CD4-positive, alpha-beta T cell treated with Interleukin-15 for 4 hours (primary cell): ENCODE results near the gene SDHAF4.
"Not testable (repeated sequence)": the region's sequence is repeated elsewhere in the genome, so short reads cannot be mapped to it uniquely, and the experiment has no call there.

Source experiments
- DNase-seq: peaks from one replicate; pipeline ENCODE4 v3.0.0-alpha.2; 2020; ENCODE audit warnings: low spot score

The SDHAF4 gene

DNA sequence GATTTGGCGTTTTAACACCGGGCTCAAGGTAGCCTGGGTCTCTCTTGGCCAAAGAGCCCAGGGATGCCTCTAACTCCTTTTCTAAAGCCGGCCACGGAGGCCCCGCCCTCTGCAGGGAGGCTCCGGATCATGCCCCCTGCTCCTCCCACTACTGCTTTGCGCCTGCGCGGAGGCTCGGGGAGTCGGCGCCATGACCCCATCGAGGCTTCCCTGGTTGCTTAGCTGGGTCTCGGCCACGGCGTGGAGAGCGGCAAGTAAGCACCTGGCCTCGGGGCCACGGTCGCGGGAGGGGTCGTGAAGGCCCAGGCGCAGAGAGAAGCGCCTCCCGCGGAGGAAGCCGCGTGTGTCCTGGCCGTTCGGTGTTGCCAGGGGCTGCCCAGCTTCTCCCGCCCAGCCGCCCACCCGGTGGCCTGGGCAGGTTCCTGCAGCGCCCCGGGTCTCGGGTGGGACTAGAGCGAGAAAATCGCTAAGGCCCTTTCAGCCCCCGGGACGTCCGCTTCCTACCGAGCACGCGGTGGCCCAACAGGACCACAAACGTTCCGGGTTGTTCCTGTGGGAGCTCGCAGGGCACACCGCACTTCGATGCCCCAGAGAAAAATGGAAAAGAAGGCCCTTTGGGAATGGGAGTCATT is at the start of gene SDHAF4:
SDHAF4 (plus strand) TSS at position 180 of the 632 bp plus-strand sequence; CDS start at position 191, 11 bp downstream.
- peak; percentile 94 for DNase-seq

GRCh38 chr6:70518723-70519122 is 48.0 kb upstream of the SDHAF4 start:
- DNase-seq, result no peak

- peak; percentile 19 for DNase-seq
Measured at GRCh38 chr6:70520575-70520974, 46.2 kb upstream of the SDHAF4 start.

DNA sequence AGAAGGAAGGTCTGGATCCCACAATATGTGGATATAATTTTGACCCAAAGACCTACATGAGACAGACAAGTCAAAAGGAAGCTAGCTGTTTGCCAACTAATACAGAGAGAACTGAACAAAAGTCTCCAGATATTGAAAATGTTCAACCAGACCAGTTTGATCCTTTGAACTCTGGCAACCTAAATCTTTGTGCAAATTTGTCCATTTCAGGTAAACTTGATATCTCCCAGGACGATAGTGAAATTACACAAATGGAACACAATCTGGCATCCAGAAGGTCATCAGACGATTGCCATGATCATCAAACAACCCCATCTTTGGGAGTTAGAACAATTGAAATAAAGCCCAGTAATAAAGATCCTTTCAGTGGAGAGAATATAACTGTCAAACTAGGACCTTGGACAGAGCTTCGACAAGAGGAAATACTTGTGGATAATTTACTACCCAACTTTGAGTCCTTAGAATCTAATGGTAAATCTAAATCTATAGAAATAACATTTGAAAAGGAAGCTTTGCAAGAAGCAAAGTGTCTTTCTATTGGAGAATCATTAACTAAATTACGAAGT is 41.9 kb upstream of the SDHAF4 start:
- no peak for DNase-seq

- DNase-seq, result no peak
Measured at GRCh38 chr6:70527071-70527737, 39.5 kb upstream of the SDHAF4 start.

DNA sequence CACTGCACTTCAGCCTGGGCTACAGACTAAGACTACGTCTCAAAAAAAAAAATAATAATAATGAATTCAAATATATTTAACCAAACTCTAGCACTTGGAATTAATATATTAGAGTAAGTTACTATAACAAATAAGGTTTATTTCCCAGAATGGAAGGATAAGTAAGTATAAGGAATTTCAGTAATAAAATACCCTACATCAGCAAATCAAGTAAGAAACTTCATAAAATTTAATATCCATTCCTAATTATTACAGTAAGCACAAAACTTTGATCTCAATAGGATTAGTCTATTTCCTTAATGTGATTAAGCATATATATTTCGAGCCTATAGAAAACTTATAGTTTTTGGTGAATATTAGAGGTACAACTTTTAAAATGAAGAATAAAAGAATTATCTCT is 36.7 kb upstream of the SDHAF4 start:
- DNase-seq, result no peak

DNA sequence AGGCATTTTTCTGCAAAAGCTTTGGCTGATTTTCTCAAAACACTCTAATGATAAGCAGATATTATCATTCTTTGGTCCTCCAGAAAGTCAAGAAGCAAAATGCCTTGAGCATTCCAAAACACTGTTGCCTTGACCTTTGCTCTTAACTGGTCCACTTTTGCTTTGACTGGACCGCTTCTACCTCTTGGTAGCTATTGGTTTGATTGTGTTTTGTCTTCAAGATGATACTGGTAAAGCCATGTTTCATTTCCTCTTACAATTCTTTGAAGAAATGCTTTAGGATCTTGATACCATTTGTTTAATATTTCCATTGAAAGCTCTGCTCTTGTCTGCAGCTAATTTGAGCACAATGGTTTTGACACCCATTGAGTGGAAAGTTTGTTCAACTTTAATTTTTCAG is 35.6 kb upstream of the SDHAF4 start:
- no peak for DNase-seq

DNA sequence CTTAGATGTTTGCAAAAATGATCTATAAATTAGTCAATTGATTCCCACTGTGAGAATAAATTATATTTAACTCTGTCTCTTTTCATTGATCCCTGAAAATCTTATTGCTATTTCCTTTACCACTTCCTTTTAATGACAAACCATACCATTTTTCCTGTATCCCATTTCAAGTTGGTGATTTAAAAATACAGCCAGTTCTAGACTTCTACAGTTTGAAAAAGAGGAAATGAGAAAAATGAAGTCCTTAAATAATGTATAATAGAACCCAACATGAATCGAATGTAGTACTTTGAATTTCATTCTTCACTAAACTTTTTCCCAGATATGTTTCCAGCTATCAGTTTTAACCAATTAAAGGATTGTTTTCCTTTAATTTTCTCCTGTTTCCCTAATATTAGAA is 29.5 kb upstream of the SDHAF4 start:
- no peak for DNase-seq

GRCh38 chr6:70538376-70538775 is 28.4 kb upstream of the SDHAF4 start:
- no peak for DNase-seq

DNA sequence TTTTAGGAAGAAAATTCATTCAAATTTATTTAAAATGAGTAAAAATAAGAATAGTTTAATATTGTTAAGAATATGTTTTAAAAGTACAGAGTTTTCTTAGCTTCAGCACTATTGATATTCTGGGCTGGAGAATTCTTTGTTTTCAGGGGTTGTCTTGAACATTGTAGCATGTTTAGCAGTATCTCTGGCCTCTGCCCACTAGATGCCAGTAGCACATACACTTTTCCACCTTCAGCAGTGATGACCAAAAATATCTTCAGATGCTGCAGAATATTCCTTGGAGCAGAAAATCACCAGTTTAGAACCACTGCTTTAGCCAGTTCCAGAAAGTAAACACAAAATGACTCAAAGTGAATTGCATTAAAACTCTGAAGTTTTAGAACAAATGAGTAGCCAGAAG is 19.4 kb upstream of the SDHAF4 start:
- peak; percentile 14 for DNase-seq

GRCh38 chr6:70547905-70548304 is 18.8 kb upstream of the SDHAF4 start:
- DNase-seq, result no peak

DNA sequence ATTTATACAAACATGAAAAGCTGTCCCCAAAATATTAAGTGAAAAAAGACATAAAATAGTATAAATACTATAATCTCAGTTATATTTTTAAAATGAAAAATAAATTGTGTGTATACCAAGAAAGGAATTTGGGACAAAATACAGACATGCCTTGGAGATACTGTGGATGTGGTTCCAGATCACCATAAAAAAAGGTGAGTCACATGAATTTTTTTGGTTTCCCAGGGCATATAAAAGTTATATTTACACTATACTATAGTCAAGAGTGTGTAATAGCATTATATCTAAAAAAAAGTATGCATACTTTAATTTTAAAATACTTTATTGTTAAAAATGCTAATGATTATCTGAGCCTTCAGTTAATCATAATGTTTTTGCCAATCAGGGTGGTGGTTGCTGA is 17.4 kb upstream of the SDHAF4 start:
- DNase-seq, result no peak

DNA sequence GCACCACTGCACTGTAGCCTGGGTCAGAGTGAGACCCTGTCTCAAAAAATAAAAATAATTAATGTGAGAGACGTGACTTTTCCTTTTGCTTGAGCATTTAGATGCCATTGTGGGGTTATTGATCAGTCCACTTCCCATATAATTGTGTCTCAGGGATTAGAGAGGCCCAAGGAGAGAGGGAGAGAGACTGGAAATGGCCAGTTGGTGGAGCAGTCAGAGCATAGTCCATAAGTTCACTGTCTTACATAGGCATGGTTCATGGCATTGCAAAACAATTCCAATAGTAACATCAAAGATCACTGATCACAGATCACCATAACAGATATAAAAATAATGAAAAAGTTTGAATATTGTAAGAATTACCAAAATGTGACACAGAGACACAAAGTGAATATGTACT is 15.2 kb upstream of the SDHAF4 start:
- no peak for DNase-seq

GRCh38 chr6:70552286-70552940 is 14.3 kb upstream of the SDHAF4 start:
- DNase-seq, result not testable (repeated sequence)

DNA sequence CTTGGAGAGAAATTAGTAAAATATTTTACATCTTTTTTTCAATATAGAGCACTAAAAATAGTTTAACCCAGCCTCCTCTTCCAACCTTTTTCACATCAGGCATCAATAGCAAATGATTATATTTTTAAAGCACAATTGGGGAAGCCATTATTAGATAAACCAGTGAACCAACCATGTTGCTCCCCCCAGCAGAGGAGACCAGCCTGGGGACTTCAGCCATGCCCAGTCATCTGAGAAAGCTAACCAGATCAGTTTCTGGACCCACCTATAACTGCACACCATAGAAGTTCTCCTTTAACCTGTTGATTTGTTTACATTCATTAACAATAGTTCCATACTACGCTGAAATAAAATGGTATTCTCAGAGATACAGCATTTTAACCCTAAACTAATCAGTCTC is 13.8 kb upstream of the SDHAF4 start:
- DNase-seq, result no peak

GRCh38 chr6:70557998-70558397 is 8.7 kb upstream of the SDHAF4 start:
- DNase-seq, result no peak

- not testable (repeated sequence) for DNase-seq
Measured at GRCh38 chr6:70562401-70562800, 4.3 kb upstream of the SDHAF4 start.

GRCh38 chr6:70563530-70563929 is 3.2 kb upstream of the SDHAF4 start:
- no peak for DNase-seq

DNA sequence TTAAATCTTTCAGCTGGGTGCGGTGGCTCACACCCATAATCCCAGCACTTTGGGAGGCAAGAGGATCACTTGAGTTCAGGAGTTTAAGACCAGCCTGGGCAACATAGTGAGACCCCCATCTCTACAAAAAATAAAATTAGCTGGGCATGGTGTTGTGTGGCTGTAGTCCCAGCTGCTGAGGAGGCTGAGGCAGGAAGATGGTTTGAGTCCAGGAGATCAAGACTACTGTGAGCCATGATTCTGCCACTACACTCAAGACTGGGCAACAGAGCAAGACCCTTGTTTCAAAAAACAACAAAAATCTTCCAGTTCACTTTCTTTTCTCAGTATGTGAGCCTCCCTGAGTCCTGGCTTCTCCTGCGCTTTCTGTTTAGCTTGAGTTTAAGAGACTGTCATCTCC is 7.9 kb downstream of the SDHAF4 start:
- no peak for DNase-seq

DNA sequence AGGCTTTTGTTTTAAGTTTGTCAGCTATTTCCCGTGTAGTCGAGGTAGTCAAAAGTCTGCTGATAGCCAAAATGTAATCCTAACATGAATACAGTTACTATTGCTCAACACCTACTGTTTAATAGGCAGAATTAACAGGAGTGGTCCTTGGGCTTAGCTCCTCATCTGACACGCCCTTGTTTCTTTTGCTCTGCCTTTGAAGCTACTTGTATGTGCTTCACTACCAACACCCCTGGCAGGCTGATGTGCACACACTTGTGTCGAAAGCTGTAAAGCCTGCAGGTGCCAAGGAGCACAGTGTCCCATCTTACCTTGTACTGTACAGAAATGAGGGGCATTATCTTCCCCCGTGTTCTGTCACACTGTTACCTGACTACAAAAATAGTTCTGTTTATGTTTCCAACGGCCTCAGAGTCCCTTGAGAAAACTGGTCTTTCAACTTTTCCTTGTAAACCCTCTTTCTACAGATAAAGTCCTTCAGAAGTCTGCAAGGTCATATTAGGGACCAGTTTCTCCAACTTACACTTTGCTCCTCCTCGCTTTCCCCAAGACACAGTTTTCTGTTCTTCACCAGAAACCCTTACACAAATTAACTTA is 9.3 kb downstream of the SDHAF4 start:
- no peak for DNase-seq

DNA sequence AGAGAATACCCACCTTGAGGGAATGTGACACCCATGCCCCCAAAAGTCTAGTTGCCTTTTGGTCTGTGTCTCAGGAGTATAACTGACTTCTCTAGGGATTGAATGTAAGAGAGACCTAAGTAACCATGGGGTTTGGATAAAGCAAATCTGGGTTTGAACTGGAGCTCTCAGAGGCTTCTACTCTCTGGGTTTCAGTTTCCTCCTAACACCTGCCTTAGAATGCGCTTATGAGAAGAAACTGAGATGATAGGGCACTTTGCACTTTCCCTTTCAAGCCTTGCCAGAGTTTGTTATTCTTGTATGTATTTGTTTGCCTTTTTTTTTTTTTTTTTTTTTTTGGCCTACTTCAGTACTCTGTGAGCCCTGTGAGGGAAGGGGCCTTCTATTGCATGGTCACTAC is 19.4 kb downstream of the SDHAF4 start:
- no peak for DNase-seq

DNA sequence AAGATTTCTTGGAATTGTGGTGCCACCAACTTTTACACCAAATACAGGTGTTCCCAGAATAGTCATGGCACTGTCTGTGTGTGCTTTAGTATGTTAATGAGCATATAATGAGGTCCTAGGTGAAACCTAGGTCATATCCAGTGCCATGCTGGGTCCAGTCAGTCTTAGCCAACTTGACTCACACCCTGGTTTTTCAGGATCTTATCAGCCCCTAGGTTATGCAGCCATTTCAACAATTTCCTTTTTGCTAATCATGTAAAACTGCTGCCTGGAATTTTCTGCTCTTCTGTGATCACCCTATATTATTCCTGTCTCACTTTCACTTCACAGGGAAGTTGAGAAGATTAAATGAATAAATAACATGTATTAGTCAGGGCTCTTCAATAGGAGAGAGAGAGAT is 23.7 kb downstream of the SDHAF4 start:
- no peak for DNase-seq
